ENCODE measurements around the gene TMEM131L.

Gene TMEM131L

DNA sequence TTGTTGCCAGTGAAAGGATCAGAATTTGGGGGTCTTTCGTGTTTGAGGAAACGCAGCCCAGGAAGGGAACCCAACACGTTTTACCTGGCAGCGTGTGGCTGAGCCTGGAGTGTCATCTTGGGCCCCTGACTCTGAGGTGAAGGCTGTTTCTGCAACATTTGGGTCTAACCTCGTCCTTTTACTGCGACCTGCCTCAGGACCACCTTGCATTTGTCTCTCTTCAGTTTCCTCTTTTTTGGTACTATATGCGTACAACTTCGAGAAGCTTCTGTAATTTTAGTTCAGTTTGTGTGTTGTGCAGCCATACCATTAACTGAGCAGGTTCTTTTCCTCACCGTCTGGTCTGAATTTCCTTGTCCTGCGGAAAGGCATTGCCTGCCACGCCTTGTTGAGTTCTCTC, 61.5 kb downstream of the TMEM131L start:
- Histone ChIP-seq H3K27me3 (ENCODE audit: control insufficient read depth, insufficient read depth, low read length) (no peaks in the 10 kb centered on the region), H3K27ac (ENCODE audit: low read depth, low read length) (no peak overlapping the region), H3K4me1 (ENCODE audit: control insufficient read depth, insufficient read depth, low read length) (no peaks in the 10 kb centered on the region), H3K36me3 (ENCODE audit: control insufficient read depth, insufficient read depth, low read length) (no peaks in the 10 kb centered on the region), H3K4me3 (ENCODE audit: low read length) (no peak overlapping the region), H3K9ac (ENCODE audit: low read length) (no peak overlapping the region)

DNA sequence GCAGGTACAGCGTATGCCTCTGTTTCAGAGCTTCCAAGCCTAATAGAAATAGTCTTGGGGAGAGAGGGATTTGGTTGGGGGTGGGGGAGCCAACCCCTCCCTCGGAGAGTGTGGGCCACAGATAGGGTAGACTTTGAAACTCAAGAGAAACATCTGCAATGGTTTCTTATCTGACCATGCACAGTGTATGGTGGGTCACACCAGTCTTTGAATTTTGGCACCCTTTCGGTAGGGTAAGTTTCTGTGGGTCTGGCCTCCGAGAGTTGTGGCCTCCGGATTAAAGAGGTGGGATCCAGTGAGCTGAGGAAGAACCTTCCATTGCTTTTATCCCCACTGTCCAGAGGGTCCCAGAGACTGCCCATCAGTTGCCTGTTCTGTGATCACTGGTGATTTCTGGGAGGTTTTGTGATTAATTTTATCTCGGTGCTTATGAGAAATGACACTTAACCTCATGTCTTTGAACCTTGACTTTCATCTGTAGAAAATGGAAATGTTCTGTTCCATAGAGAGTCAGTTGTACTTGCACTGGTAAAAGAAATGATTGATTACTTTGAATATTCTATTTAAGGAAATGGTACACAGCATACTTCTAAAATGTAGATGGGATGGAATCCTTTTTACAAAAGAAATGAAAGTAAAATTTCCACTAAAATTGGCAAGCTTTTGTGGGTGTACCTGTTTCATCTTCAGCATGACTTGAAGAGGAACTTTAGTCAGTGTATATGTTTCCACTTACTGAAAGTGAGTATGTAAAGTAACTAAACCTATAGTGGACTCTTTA, 62.7 kb downstream of the TMEM131L start:
- Histone ChIP-seq H3K9ac (ENCODE audit: low read length) (no peak overlapping the region), H3K27ac (ENCODE audit: low read depth, low read length) (no peak overlapping the region), H3K27me3 (ENCODE audit: control insufficient read depth, insufficient read depth, low read length) (no peaks in the 10 kb centered on the region), H3K4me3 (ENCODE audit: low read length) (no peak overlapping the region), H3K36me3 (ENCODE audit: control insufficient read depth, insufficient read depth, low read length) (no peaks in the 10 kb centered on the region), H3K4me1 (ENCODE audit: control insufficient read depth, insufficient read depth, low read length) (no peaks in the 10 kb centered on the region)

DNA sequence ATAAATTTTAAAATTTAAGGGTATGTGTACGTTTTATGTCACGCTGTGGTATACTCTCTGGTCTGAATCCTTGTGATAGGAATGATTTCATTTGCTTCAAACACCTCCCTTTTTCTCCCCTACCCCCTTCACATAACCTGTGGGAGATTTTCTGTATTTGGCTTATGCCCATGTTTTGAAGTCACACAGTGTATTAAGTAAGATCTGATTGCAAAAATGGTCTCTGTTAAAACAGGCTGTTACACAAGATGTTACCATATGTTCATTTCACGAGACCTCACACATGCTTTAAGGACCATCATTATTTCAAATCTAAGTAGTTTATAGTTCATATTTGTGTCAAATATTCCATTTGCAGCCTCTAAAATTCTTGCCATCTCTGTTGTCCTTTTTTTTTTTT, 63.5 kb downstream of the TMEM131L start:
- no peaks in the 10 kb centered on the region for H3K4me1 ChIP-seq (ENCODE audit: control insufficient read depth, insufficient read depth, low read length)
- no peaks in the 10 kb centered on the region for H3K36me3 ChIP-seq (ENCODE audit: control insufficient read depth, insufficient read depth, low read length)
- no peak overlapping the region for H3K9ac ChIP-seq (ENCODE audit: low read length)
- no peaks in the 10 kb centered on the region for H3K27me3 ChIP-seq (ENCODE audit: control insufficient read depth, insufficient read depth, low read length)
- no peak overlapping the region for H3K4me3 ChIP-seq (ENCODE audit: low read length)
- H3K27ac ChIP-seq (ENCODE audit: low read depth, low read length), result no peak overlapping the region

GRCh38 chr4:153530284-153530999, 64.3 kb downstream of the TMEM131L start:
- Histone ChIP-seq H3K4me3 (ENCODE audit: low read length) (no peak overlapping the region), H3K27me3 (ENCODE audit: control insufficient read depth, insufficient read depth, low read length) (no peaks in the 10 kb centered on the region), H3K36me3 (ENCODE audit: control insufficient read depth, insufficient read depth, low read length) (no peaks in the 10 kb centered on the region), H3K4me1 (ENCODE audit: control insufficient read depth, insufficient read depth, low read length) (no peaks in the 10 kb centered on the region), H3K9ac (ENCODE audit: low read length) (no peak overlapping the region), H3K27ac (ENCODE audit: low read depth, low read length) (no peak overlapping the region)

DNA sequence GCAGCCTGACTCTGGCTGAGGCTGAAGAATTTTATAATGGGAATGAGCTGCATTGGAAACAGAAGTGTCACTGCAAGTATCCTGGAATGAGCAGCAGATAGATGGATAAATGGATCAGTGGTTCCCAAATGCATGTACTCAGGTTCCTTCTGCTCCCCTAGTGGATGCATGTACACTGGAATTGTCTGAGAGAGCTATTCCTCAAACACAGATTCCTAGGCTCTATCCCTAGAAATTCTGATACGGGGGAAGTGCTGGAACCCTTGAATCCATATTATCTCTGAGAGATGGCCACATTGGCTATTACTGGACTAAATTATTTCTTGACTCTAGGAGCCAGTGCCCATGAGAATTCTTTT, 64.8 kb downstream of the TMEM131L start:
- no peak overlapping the region for H3K27ac ChIP-seq (ENCODE audit: low read depth, low read length)
- H3K9ac ChIP-seq (ENCODE audit: low read length), result no peak overlapping the region
- no peaks in the 10 kb centered on the region for H3K27me3 ChIP-seq (ENCODE audit: control insufficient read depth, insufficient read depth, low read length)
- H3K36me3 ChIP-seq (ENCODE audit: control insufficient read depth, insufficient read depth, low read length), result no peaks in the 10 kb centered on the region
- no peak overlapping the region for H3K4me3 ChIP-seq (ENCODE audit: low read length)
- peaks cover 3% of the 10 kb centered on the region for H3K4me1 ChIP-seq (ENCODE audit: control insufficient read depth, insufficient read depth, low read length)

GRCh38 chr4:153531976-153532626, 65.9 kb downstream of the TMEM131L start:
- Histone ChIP-seq H3K4me3 (ENCODE audit: low read length) (no peak overlapping the region), H3K36me3 (ENCODE audit: control insufficient read depth, insufficient read depth, low read length) (no peaks in the 10 kb centered on the region), H3K9ac (ENCODE audit: low read length) (no peak overlapping the region), H3K27ac (ENCODE audit: low read depth, low read length) (no peak overlapping the region), H3K4me1 (ENCODE audit: control insufficient read depth, insufficient read depth, low read length) (peaks cover 4% of the 10 kb centered on the region), H3K27me3 (ENCODE audit: control insufficient read depth, insufficient read depth, low read length) (no peaks in the 10 kb centered on the region)

GRCh38 chr4:153532636-153533035, 66.5 kb downstream of the TMEM131L start:
- Histone ChIP-seq H3K36me3 (ENCODE audit: control insufficient read depth, insufficient read depth, low read length) (no peaks in the 10 kb centered on the region), H3K4me1 (ENCODE audit: control insufficient read depth, insufficient read depth, low read length) (peaks cover 4% of the 10 kb centered on the region), H3K27ac (ENCODE audit: low read depth, low read length) (no peak overlapping the region), H3K4me3 (ENCODE audit: low read length) (no peak overlapping the region), H3K27me3 (ENCODE audit: control insufficient read depth, insufficient read depth, low read length) (no peaks in the 10 kb centered on the region), H3K9ac (ENCODE audit: low read length) (no peak overlapping the region)

DNA sequence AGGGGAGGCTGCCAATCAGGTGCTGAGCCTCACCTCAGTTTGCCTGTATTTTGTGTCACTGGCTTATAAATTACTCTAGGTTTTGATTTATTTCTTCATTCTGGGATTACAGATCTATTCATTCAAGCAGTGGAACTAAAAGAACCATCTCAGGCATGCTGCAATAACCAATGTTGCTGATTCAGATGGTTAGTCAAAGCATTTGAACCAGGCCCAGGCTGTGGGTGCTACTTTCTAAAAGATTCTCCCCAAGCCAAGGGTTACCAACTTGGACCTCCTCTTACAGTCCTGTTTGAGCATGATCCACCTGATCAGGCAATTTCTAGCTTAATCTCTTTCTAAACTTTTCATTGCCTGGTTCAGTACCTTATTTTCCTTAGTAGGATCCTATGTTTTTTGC, 67.2 kb downstream of the TMEM131L start:
- Histone ChIP-seq H3K4me3 (ENCODE audit: low read length) (no peak overlapping the region), H3K4me1 (ENCODE audit: control insufficient read depth, insufficient read depth, low read length) (peaks cover 5% of the 10 kb centered on the region), H3K9ac (ENCODE audit: low read length) (no peak overlapping the region), H3K27ac (ENCODE audit: low read depth, low read length) (no peak overlapping the region), H3K27me3 (ENCODE audit: control insufficient read depth, insufficient read depth, low read length) (no peaks in the 10 kb centered on the region), H3K36me3 (ENCODE audit: control insufficient read depth, insufficient read depth, low read length) (no peaks in the 10 kb centered on the region)

GRCh38 chr4:153534792-153535629, 68.9 kb downstream of the TMEM131L start:
- Histone ChIP-seq H3K4me1 (ENCODE audit: control insufficient read depth, insufficient read depth, low read length) (peaks cover 11% of the 10 kb centered on the region), H3K27ac (ENCODE audit: low read depth, low read length) (no peak overlapping the region), H3K36me3 (ENCODE audit: control insufficient read depth, insufficient read depth, low read length) (no peaks in the 10 kb centered on the region), H3K27me3 (ENCODE audit: control insufficient read depth, insufficient read depth, low read length) (no peaks in the 10 kb centered on the region), H3K9ac (ENCODE audit: low read length) (no peak overlapping the region), H3K4me3 (ENCODE audit: low read length) (no peak overlapping the region)

DNA sequence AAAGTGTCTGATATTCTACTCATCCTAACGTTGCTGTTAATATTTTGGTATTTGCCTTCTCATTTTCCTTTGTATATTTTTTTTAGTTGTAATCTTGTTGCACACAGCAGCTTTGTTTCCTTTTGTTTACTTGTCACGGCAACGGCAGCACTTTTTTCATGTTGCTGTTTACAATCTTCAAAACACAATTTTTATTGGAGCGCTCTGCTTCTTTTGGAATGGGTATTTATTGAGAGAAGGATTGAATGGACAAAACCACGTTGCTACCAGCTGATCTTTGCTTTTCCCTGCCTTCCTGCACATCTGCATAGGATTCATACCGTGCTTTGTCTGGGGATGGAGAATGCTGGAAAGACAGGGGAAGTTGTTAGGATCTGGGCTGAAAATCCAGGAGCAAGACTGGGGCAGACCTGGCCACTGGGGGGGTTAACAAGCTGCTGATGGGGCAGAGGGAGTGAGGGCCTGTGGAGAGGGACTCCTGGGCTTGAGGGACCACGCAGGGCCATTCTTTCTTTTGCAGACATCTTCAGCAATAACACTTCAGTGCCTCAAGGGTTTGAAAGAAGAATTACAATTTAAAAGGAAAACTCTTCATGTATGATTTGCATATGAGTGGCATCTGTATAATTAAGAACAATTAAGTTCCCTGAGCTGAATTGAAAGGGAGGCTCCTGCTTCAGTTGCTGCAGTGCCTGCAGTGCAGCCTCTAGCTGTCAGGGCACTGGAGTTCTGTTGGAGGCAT, 69.8 kb downstream of the TMEM131L start:
- Histone ChIP-seq H3K9ac (ENCODE audit: low read length) (no peak overlapping the region), H3K4me1 (ENCODE audit: control insufficient read depth, insufficient read depth, low read length) (peaks cover 11% of the 10 kb centered on the region)

GRCh38 chr4:153537493-153537960, 71.4 kb downstream of the TMEM131L start:
- Histone ChIP-seq H3K4me1 (ENCODE audit: control insufficient read depth, insufficient read depth, low read length) (peaks cover 11% of the 10 kb centered on the region), H3K36me3 (ENCODE audit: control insufficient read depth, insufficient read depth, low read length) (no peaks in the 10 kb centered on the region), H3K27ac (ENCODE audit: low read depth, low read length) (no peak overlapping the region), H3K4me3 (ENCODE audit: low read length) (no peak overlapping the region), H3K9ac (ENCODE audit: low read length) (no peak overlapping the region), H3K27me3 (ENCODE audit: control insufficient read depth, insufficient read depth, low read length) (no peaks in the 10 kb centered on the region)

More for the DNA sequence above, 69.8 kb downstream of the TMEM131L start:
- no peaks in the 10 kb centered on the region for H3K27me3 ChIP-seq (ENCODE audit: control insufficient read depth, insufficient read depth, low read length)
- no peak overlapping the region for H3K4me3 ChIP-seq (ENCODE audit: low read length)
- H3K27ac ChIP-seq (ENCODE audit: low read depth, low read length), result no peak overlapping the region
- no peaks in the 10 kb centered on the region for H3K36me3 ChIP-seq (ENCODE audit: control insufficient read depth, insufficient read depth, low read length)

All from rectal smooth muscle tissue (tissue), 1 donor.